ENCODE results near the gene EREG. TPM values are rescaled to one million over a fixed set of nuclear protein-coding genes. Genes with fewer than 3 reads are reported as not detected.
"Not testable (repeated sequence)": the region's sequence is repeated elsewhere in the genome, so short reads cannot be mapped to it uniquely, and the experiment has no call there.

EREG gene
- total and polyA plus RNA-seq, 2 donors (not counting 1 experiment from before 2014, with no cell fraction given), result 0.33 TPM; not detected in 1

DNA sequence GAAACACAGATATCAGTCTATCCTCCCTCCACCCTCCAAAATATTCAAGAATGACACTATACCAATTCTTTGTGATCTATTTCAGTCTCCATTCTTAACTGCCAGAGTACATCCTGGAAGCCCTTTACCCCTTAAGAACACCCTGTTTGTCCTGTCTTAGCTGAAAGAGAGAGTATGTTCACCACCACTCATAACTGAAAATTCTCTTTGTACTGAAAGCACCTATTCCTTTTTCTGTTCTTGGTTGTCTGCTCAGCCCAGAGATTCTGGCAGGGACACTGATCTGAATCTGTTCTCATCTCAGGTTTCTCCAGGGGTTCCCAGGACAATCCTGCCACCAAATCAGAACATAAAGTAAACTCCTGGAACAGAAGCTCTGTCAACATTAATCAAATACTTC, 25.4 kb upstream of the EREG start:
- peaks cover 5% of the 10 kb centered on the region for H3K9me3 Mint-ChIP-seq (ENCODE audit: insufficient read depth)
- no peaks in the 10 kb centered on the region for H3K36me3 ChIP-seq (replicated peaks in 1 of 2; ENCODE audit: control extremely low read depth in 1 of 2, control insufficient read depth in 1 of 2, extremely low read depth in 1 of 2, insufficient read depth in 2 of 2, low read length in 1 of 2)
- no peak overlapping the region for H3K4me2 ChIP-seq (replicated peaks; ENCODE audit: low read depth, low read length, poor library complexity, severe bottlenecking)
- no peaks in the 10 kb centered on the region for H4K20me1 ChIP-seq (ENCODE audit: control insufficient read depth, insufficient read depth, low read length, poor library complexity, severe bottlenecking)
- H3K27ac ChIP-seq (ENCODE audit: low read length in 2 of 2), result no peak overlapping the region
- intact Hi-C loops (cut with micrococcal nuclease), result no loop called here
- POLR2A ChIA-PET, result no interaction called here
- no peak overlapping the region for H3K27ac Mint-ChIP-seq
- H3K4me3 Mint-ChIP-seq, result no peak overlapping the region
- peaks cover 5% of the 10 kb centered on the region for H3K27me3 Mint-ChIP-seq
- H3K9ac ChIP-seq (ENCODE audit: low read length), result no peak overlapping the region
- H3K79me2 ChIP-seq (ENCODE audit: control insufficient read depth, insufficient read depth, low read length), result no peaks in the 10 kb centered on the region
- H2AFZ ChIP-seq (ENCODE audit: insufficient read depth, low read depth, low read length, poor library complexity, severe bottlenecking), result no peak overlapping the region
- no peak overlapping the region for H3K4me3 ChIP-seq (ENCODE audit: control extremely low read depth in 1 of 5, extremely low read depth in 1 of 5, insufficient read depth in 1 of 5, low read depth in 2 of 5, low read length in 4 of 5)
- CTCF ChIA-PET, result no interaction called here
- peaks cover 7% of the 10 kb centered on the region for H3K4me1 Mint-ChIP-seq
- no peak for DNase-seq
- peaks cover 0 to 15% (median 10%) of the 10 kb centered on the region in 3 donors for H3K9me3 ChIP-seq (ENCODE audit: control extremely low read depth in 1 of 3, control insufficient read depth in 2 of 3, insufficient read depth in 1 of 3, low read length in 2 of 3)
- TF ChIP-seq EZH2 (IDR thresholded peaks at IDR 0.05; ENCODE audit: borderline replicate concordance, insufficient read depth, low read depth, low read length, poor library complexity, severe bottlenecking) (no peak), CTCF (IDR thresholded peaks at IDR 0.05) (no peak)
- H3K27me3 ChIP-seq (replicated peaks in 1 of 4; ENCODE audit: control extremely low read depth in 1 of 4, control insufficient read depth in 3 of 4, insufficient read depth in 4 of 4, low read length in 3 of 4), result no peaks in the 10 kb centered on the region
- no peak for ATAC-seq (ENCODE audit: low read depth)
- H3K4me1 ChIP-seq (ENCODE audit: control insufficient read depth in 2 of 2, insufficient read depth in 2 of 2, low read length in 2 of 2), result no peaks in the 10 kb centered on the region

GRCh38 chr4:74340421-74340820, 24.5 kb upstream of the EREG start:
- H3K27ac Mint-ChIP-seq; H3K27ac ChIP-seq (ENCODE audit: low read length in 2 of 2); H3K4me1 Mint-ChIP-seq; DNase-seq; H3K4me1 ChIP-seq (ENCODE audit: control insufficient read depth in 2 of 2, insufficient read depth in 2 of 2, low read length in 2 of 2); H3K4me2 ChIP-seq (replicated peaks; ENCODE audit: low read depth, low read length, poor library complexity, severe bottlenecking); H3K27me3 ChIP-seq (replicated peaks in 1 of 4; ENCODE audit: control extremely low read depth in 1 of 4, control insufficient read depth in 3 of 4, insufficient read depth in 4 of 4, low read length in 3 of 4); H3K27me3 Mint-ChIP-seq; POLR2A ChIA-PET; H4K20me1 ChIP-seq (ENCODE audit: control insufficient read depth, insufficient read depth, low read length, poor library complexity, severe bottlenecking); H3K4me3 Mint-ChIP-seq; H3K79me2 ChIP-seq (ENCODE audit: control insufficient read depth, insufficient read depth, low read length); H3K9me3 Mint-ChIP-seq (ENCODE audit: insufficient read depth); H2AFZ ChIP-seq (ENCODE audit: insufficient read depth, low read depth, low read length, poor library complexity, severe bottlenecking); CTCF ChIA-PET; H3K36me3 ChIP-seq (replicated peaks in 1 of 2; ENCODE audit: control extremely low read depth in 1 of 2, control insufficient read depth in 1 of 2, extremely low read depth in 1 of 2, insufficient read depth in 2 of 2, low read length in 1 of 2); H3K4me3 ChIP-seq (ENCODE audit: control extremely low read depth in 1 of 5, extremely low read depth in 1 of 5, insufficient read depth in 1 of 5, low read depth in 2 of 5, low read length in 4 of 5); intact Hi-C loops (cut with micrococcal nuclease); ATAC-seq (ENCODE audit: low read depth); H3K9ac ChIP-seq (ENCODE audit: low read length): not testable (repeated sequence)
- peaks cover 0 to 17% (median 15%) of the 10 kb centered on the region in 3 donors for H3K9me3 ChIP-seq (ENCODE audit: control extremely low read depth in 1 of 3, control insufficient read depth in 2 of 3, insufficient read depth in 1 of 3, low read length in 2 of 3)
